HCT116 (cell line): ENCODE measurements around the gene NDUFA7.

ENCODE experiments used
- MAX ChIP-seq: IDR thresholded peaks from 2 replicates; pipeline ENCODE4 v1.6.1; 2012
- POLR2AphosphoS5 ChIP-seq: IDR thresholded peaks from 2 replicates; pipeline ENCODE4 v1.6.1; 2011; ENCODE audit warnings: mild to moderate bottlenecking, low read depth, low read length, moderate library complexity
- TF ChIP-seq, protein P1 (sequence below), 3 experiments: fragments of 200-600 bp in 1 of 3; sonication (generic) in 1 of 3; IDR thresholded peaks in 2 of 3; conservative IDR thresholded peaks in 1 of 3; 2 replicates each; pipeline ENCODE4 v1.5.1; 2012 to 2017; ENCODE audit warnings: low read depth in 2 of 3, low read length in 2 of 3, antibody characterized with exemption in 1 of 3, borderline replicate concordance in 1 of 3, control low read depth in 1 of 3, mild to moderate bottlenecking in 1 of 3, mixed read lengths in 1 of 3, mixed run types in 1 of 3, moderate library complexity in 1 of 3; ENCODE audit not compliant: insufficient read depth in 1 of 3

DNA sequence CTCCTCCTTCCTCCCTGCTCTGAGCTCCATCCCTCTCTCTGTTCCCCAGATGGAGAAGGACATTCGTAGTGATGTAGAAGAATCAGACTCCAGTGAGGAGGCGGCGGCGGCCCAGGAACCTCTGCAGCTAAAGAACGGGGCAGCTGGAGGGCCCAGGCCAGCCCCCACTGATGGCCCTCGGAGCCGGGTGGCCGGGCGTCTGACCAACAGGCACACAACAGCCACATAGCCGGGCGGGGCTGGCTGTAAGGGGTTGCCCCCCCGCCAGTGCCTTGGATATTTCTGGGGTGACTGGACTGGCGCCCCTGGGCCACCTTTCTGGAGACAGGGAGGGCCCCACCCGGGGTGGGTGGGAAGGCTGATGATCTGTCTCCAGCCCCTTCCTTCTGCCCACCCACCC is 59.3 kb downstream of the NDUFA7 start:
- TF ChIP-seq POLR2AphosphoS5 = no peak
- TF ChIP-seq, protein P1, sequence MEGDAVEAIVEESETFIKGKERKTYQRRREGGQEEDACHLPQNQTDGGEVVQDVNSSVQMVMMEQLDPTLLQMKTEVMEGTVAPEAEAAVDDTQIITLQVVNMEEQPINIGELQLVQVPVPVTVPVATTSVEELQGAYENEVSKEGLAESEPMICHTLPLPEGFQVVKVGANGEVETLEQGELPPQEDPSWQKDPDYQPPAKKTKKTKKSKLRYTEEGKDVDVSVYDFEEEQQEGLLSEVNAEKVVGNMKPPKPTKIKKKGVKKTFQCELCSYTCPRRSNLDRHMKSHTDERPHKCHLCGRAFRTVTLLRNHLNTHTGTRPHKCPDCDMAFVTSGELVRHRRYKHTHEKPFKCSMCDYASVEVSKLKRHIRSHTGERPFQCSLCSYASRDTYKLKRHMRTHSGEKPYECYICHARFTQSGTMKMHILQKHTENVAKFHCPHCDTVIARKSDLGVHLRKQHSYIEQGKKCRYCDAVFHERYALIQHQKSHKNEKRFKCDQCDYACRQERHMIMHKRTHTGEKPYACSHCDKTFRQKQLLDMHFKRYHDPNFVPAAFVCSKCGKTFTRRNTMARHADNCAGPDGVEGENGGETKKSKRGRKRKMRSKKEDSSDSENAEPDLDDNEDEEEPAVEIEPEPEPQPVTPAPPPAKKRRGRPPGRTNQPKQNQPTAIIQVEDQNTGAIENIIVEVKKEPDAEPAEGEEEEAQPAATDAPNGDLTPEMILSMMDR (IDR thresholded peaks at IDR 0.05 in 2 of 3, conservative IDR thresholded peaks at IDR 0.05 in 1 of 3; ENCODE audit: borderline replicate concordance in 1 of 3, insufficient read depth in 1 of 3, low read depth in 2 of 3, low read length in 2 of 3) = no peak
- TF ChIP-seq MAX = no peak
